Measurements from ENCODE around the gene FBXW10.
A peak's percentile ranks its signal among the peaks of the same experiment; 100 is the strongest.
"Not testable (repeated sequence)": the region's sequence is repeated elsewhere in the genome, so short reads cannot be mapped to it uniquely, and the experiment has no call there.

FBXW10 gene, protein sequence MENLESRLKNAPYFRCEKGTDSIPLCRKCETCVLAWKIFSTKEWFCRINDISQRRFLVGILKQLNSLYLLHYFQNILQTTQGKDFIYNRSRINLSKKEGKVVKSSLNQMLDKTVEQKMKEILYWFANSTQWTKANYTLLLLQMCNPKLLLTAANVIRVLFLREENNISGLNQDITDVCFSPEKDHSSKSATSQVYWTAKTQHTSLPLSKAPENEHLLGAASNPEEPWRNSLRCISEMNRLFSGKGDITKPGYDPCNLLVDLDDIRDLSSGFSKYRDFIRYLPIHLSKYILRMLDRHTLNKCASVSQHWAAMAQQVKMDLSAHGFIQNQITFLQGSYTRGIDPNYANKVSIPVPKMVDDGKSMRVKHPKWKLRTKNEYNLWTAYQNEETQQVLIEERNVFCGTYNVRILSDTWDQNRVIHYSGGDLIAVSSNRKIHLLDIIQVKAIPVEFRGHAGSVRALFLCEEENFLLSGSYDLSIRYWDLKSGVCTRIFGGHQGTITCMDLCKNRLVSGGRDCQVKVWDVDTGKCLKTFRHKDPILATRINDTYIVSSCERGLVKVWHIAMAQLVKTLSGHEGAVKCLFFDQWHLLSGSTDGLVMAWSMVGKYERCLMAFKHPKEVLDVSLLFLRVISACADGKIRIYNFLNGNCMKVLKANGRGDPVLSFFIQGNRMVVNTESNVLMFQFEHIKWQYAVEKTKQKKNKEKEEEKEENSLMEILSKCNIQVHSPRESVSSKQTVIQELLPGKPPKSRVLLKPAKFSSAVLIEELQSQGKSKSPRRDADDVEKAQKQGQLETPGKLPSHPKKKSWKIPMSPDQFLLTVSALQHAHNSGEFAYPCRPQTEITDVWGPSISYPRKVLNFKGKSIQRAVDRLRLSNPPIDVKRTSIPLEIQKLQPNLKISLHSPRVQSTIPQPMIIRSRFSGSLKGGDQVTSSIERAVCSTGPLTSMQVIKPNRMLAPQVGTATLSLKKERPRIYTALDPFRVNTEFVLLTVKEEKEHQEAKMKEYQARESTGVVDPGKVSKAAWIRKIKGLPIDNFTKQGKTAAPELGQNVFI

GRCh38 chr17:18743699-18744421 lies at the start of gene FBXW10:
Gene FBXW10, plus strand, starts transcription at chr17:18744054. Its CDS starts 191 bp downstream, at chr17:18744245.
- DNase-seq (ENCODE audit: low spot score), result not testable (repeated sequence)

GRCh38 chr17:18695143-18695542 lies 48.7 kb upstream of the FBXW10 start:
- peak; percentile 38 for DNase-seq (ENCODE audit: low spot score)

- not testable (repeated sequence) for DNase-seq (ENCODE audit: low spot score)
Measured at GRCh38 chr17:18698473-18699103, 45.3 kb upstream of the FBXW10 start.

- not testable (repeated sequence) for DNase-seq (ENCODE audit: low spot score)
Measured at GRCh38 chr17:18705955-18706354, 37.9 kb upstream of the FBXW10 start.

GRCh38 chr17:18708215-18708614 lies 35.6 kb upstream of the FBXW10 start:
- not testable (repeated sequence) for DNase-seq (ENCODE audit: low spot score)

- peak; percentile 69 for DNase-seq (ENCODE audit: low spot score)
Measured at GRCh38 chr17:18712354-18712999, 31.4 kb upstream of the FBXW10 start.

- DNase-seq (ENCODE audit: low spot score), result not testable (repeated sequence)
Measured at GRCh38 chr17:18718643-18719427, 25.0 kb upstream of the FBXW10 start.

GRCh38 chr17:18719428-18720110 lies 24.3 kb upstream of the FBXW10 start:
- not testable (repeated sequence) for DNase-seq (ENCODE audit: low spot score)

DNA sequence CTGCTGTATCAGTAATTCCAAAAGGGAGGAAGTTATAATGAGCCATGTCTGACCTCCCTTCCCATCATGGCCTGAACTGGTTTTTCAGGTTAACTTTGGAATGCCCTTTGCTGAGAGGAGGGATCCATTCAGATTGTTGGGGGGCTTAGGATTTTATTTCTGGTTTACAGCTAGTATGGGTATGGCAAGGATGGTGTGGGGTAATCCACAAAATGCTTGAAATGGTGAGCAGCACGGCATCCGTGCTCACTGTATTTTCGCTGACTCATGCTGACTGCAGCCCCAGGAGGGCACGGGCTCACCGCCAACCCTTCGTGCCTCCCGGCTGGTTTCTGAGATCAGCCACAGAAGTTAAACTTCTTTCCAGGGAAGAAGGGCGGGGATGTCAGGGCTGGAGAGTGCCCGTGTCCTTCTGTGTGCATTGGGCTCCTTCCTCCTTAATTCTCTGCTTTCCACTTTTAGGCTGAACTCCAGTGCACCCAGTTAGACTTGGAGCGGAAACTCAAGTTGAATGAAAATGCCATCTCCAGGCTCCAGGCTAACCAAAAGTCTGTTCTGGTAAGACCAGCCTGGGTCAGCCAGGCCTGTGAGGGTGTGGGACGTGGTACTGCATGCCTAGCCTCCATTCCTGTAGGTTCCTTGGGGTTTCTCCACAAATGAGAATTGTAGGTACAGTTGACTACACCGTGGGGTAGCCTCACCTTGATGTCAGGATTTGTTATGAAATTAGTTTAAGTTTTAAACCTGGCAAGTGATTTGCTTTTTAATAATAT lies 21.9 kb upstream of the FBXW10 start:
- not testable (repeated sequence) for DNase-seq (ENCODE audit: low spot score)

- DNase-seq (ENCODE audit: low spot score), result not testable (repeated sequence)
Measured at GRCh38 chr17:18722612-18723011, 21.2 kb upstream of the FBXW10 start.

- not testable (repeated sequence) for DNase-seq (ENCODE audit: low spot score)
Measured at GRCh38 chr17:18723509-18723908, 20.3 kb upstream of the FBXW10 start.

DNA sequence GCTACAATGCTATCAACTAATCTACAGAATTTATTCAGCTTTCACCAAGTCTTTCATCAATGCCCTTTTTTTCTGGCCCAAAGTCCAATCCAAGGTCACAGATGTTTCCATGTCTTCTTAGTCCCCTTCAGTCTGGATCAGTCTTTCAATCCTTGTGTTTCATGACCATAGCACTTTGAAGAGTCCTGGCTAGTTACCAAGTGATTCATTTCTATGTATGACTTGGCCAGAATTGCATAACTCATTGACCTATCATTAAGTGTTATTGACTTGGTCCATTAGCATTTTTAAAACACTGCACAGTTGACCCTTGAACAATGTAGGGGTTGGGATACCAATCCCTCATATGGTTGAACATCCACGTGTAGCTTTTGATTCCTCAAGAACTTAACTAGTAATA lies 11.4 kb upstream of the FBXW10 start:
- not testable (repeated sequence) for DNase-seq (ENCODE audit: low spot score)

DNA sequence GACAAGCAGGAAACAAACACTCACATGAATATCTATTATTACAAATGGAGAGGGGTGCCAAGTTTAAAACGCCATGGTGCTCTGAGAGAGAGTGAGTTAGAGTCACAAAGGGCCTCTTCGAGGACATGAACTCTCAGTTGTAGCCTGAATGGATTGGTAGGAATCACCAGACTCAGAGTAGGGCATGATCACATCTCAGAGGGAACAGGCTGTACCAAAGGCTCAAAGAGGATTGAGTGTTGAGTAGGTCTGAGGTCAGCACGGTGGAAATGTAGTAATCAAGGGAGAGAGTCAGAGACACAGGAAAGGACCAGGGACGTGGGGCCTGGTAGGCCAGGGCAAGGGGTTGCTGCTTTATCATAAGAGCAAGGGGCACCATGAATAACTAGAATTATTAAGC lies 10.5 kb upstream of the FBXW10 start:
- not testable (repeated sequence) for DNase-seq (ENCODE audit: low spot score)

GRCh38 chr17:18739616-18740391 lies 4.0 kb upstream of the FBXW10 start:
- not testable (repeated sequence) for DNase-seq (ENCODE audit: low spot score)

- DNase-seq (ENCODE audit: low spot score), result not testable (repeated sequence)
Measured at GRCh38 chr17:18741228-18741627, 2.6 kb upstream of the FBXW10 start.

DNA sequence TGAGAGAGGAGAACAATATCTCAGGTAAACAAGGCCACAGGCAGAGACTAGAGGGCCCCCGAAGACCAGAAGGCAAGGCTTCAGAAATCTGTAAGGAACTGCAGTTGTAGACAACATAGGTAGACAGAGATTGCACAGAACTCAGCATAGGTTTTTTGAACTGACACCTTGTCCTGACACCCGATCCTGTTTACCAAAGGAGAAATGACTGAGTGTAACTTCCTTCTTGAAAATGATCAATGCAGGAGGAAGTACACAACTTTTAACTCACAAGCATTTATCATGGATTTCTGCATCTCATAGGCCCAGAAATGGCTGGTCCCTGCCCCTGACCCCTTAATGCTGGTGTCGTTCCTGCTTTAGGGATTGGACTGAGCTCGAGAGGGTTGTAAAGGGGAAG lies 872 bp downstream of the FBXW10 start:
- DNase-seq (ENCODE audit: low spot score), result not testable (repeated sequence)

DNA sequence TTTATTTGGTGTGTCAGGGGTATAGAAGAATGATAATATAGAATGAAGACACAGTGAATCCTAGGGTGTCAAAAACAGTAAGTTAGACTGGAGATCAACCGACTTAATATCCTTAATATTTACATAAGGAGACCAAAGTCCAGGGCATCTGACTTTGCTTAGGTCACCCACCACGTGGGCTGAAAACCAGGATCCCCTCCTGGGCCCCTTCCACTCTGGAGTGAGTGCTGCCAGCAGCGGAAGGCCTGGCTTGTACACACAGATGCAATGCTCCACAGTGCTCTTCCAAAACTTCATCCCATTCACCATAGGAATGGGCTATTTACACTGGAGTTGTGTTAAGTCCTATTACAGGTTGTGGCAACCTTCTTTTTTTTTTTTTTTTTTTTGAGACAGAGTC lies 2.7 kb downstream of the FBXW10 start:
- DNase-seq (ENCODE audit: low spot score), result not testable (repeated sequence)

DNA sequence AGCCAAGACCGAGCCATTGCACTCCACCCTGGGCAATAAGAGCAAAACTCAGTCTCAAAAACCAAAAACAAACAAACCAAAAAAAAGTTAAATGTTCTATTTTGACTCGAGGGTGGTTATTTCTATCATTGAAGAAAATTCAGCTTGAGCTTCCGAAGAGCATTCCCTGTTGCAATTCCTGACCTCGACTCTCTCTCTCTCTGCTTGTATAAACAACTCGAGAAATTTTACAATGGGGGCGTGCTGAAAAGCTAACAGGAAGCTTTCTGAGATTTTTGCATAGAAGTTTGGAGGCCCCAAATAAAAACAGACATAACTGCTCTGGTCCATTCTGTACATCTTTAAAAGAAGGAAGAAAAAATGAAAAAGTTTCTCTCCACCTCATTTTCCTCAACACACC lies 3.6 kb downstream of the FBXW10 start:
- not testable (repeated sequence) for DNase-seq (ENCODE audit: low spot score)
